Stimulated activated naive B cell treated with anti-CD40 and anti-IgM and Interleukin-4, amounts not matched to agents 10 μg/mL and 1 μg/mL and 100 μg/mL, for 72 hours (primary cell): ENCODE data around the gene TRABD2A.
"Not testable (repeated sequence)": the region's sequence is repeated elsewhere in the genome, so short reads cannot be mapped to it uniquely, and the experiment has no call there.

Source experiments
- ATAC-seq, 2 donors: fragments of 150-1000 bp; cut with Tn5 transposase; replicated peaks; 2 replicates each; pipeline ENCODE4 v1.10.0; 2021; ENCODE audit warnings: moderate library complexity in 1 of 2
- DNase-seq: peaks from one replicate; pipeline ENCODE4 v3.0.0; 2021
- H3K27ac Mint-ChIP-seq: one replicate; pipeline ENCODE4 v1.8.0; 2022; ENCODE audit warnings: mild to moderate bottlenecking, mixed read lengths
- H3K27me3 Mint-ChIP-seq, 2 donors: one replicate each; pipeline ENCODE4 v1.8.0; 2022; ENCODE audit warnings: mixed read lengths in 2 of 2
- H3K36me3 Mint-ChIP-seq, 2 donors: one replicate each; pipeline ENCODE4 v1.8.0; 2022; ENCODE audit warnings: mixed read lengths in 2 of 2, mild to moderate bottlenecking in 1 of 2
- H3K4me1 Mint-ChIP-seq, 2 donors: one replicate each; pipeline ENCODE4 v1.8.0; 2022; ENCODE audit warnings: mixed read lengths in 2 of 2, mild to moderate bottlenecking in 1 of 2
- H3K4me3 Mint-ChIP-seq, 2 donors: one replicate each; pipeline ENCODE4 v1.8.0; 2022; ENCODE audit warnings: mild to moderate bottlenecking in 2 of 2, mixed read lengths in 2 of 2, moderate library complexity in 1 of 2
- H3K9me3 Mint-ChIP-seq, 2 donors: one replicate each; pipeline ENCODE4 v1.8.0; 2022; ENCODE audit warnings: mixed read lengths in 2 of 2, mild to moderate bottlenecking in 1 of 2

The TRABD2A gene

GRCh38 chr2:84792856-84793522 is 87.9 kb downstream of the TRABD2A start:
- no peak overlapping the region for H3K27ac Mint-ChIP-seq
- no peak overlapping the region for H3K4me3 Mint-ChIP-seq
- peaks cover 3 to 4% of the 10 kb centered on the region in 2 donors for H3K9me3 Mint-ChIP-seq
- no peak for ATAC-seq
- no peaks in the 10 kb centered on the region for H3K4me1 Mint-ChIP-seq
- H3K27me3 Mint-ChIP-seq = no peaks in the 10 kb centered on the region
- no peak for DNase-seq
- H3K36me3 Mint-ChIP-seq = no peaks in the 10 kb centered on the region

GRCh38 chr2:84788498-84788897 is 92.4 kb downstream of the TRABD2A start:
- Mint-ChIP-seq H3K4me1 (peaks cover 3 to 8% of the 10 kb centered on the region in 2 donors), H3K9me3 (peaks cover 3 to 5% of the 10 kb centered on the region in 2 donors), H3K27ac (no peak overlapping the region), H3K36me3 (no peaks in the 10 kb centered on the region), H3K4me3 (no peak overlapping the region), H3K27me3 (no peaks in the 10 kb centered on the region)
- DNase-seq = no peak
- no peak for ATAC-seq

GRCh38 chr2:84788027-84788426 is 92.9 kb downstream of the TRABD2A start:
- Mint-ChIP-seq H3K27ac (no peak overlapping the region), H3K27me3 (no peaks in the 10 kb centered on the region), H3K9me3 (peaks cover 3 to 5% of the 10 kb centered on the region in 2 donors), H3K4me1 (peaks cover 4 to 13% of the 10 kb centered on the region in 2 donors), H3K4me3 (no peak overlapping the region), H3K36me3 (no peaks in the 10 kb centered on the region)
- DNase-seq = no peak
- no peak for ATAC-seq

- Mint-ChIP-seq H3K27ac (no peak overlapping the region), H3K36me3 (no peaks in the 10 kb centered on the region), H3K9me3 (peaks cover 0 to 1% of the 10 kb centered on the region in 2 donors), H3K4me3 (no peak overlapping the region), H3K4me1 (peaks cover 10 to 26% of the 10 kb centered on the region in 2 donors), H3K27me3 (no peaks in the 10 kb centered on the region)
- DNase-seq (no peak), ATAC-seq (no peak)
These were observed 94.3 kb downstream of the TRABD2A start for GRCh38 chr2:84786601-84787000.

GRCh38 chr2:84785950-84786349 is 94.9 kb downstream of the TRABD2A start:
- Mint-ChIP-seq H3K36me3 (no peaks in the 10 kb centered on the region), H3K9me3 (peaks cover 0 to 1% of the 10 kb centered on the region in 2 donors), H3K4me1 (peaks cover 12 to 26% of the 10 kb centered on the region in 2 donors)

GRCh38 chr2:84782717-84783442 is 98.0 kb downstream of the TRABD2A start:
- peaks cover 0 to 4% of the 10 kb centered on the region in 2 donors for H3K9me3 Mint-ChIP-seq
- H3K4me3 Mint-ChIP-seq = no peak overlapping the region
- H3K27me3 Mint-ChIP-seq = no peaks in the 10 kb centered on the region
- ATAC-seq = no peak
- no peak overlapping the region for H3K27ac Mint-ChIP-seq
- H3K4me1 Mint-ChIP-seq = peaks cover 26 to 51% of the 10 kb centered on the region in 2 donors
- H3K36me3 Mint-ChIP-seq = no peaks in the 10 kb centered on the region
- DNase-seq = no peak

More at GRCh38 chr2:84785950-84786349, 94.9 kb downstream of the TRABD2A start:
- no peak overlapping the region for H3K4me3 Mint-ChIP-seq
- no peak overlapping the region for H3K27ac Mint-ChIP-seq
- DNase-seq (no peak), ATAC-seq (no peak)
- no peaks in the 10 kb centered on the region for H3K27me3 Mint-ChIP-seq

- H3K9me3 Mint-ChIP-seq = peaks cover 0 to 5% of the 10 kb centered on the region in 2 donors
- peak overlapping the region; percentile 83 for H3K27ac Mint-ChIP-seq
- no peak overlapping the region for H3K4me3 Mint-ChIP-seq
- no peaks in the 10 kb centered on the region for H3K36me3 Mint-ChIP-seq
- DNase-seq = peak; percentile 26
- ATAC-seq = peak; percentile 99
- H3K4me1 Mint-ChIP-seq = peaks cover 26 to 51% of the 10 kb centered on the region in 2 donors
- H3K27me3 Mint-ChIP-seq = no peaks in the 10 kb centered on the region
These were observed 98.8 kb downstream of the TRABD2A start for GRCh38 chr2:84781942-84782716.

- Mint-ChIP-seq H3K4me1 (peaks cover 25 to 50% of the 10 kb centered on the region in 2 donors), H3K27ac (no peak overlapping the region), H3K36me3 (peaks cover 0 to 2% of the 10 kb centered on the region in 2 donors), H3K9me3 (peaks cover 10 to 12% of the 10 kb centered on the region in 2 donors), H3K4me3 (no peak overlapping the region), H3K27me3 (no peaks in the 10 kb centered on the region)
- DNase-seq = no peak
- ATAC-seq = no peak
These were observed 101.1 kb downstream of the TRABD2A start for GRCh38 chr2:84779781-84780180.

- Mint-ChIP-seq H3K4me1 (peaks cover 23 to 45% of the 10 kb centered on the region in 2 donors), H3K27ac (no peak overlapping the region), H3K9me3 (peaks cover 17 to 18% of the 10 kb centered on the region in 2 donors), H3K27me3 (no peaks in the 10 kb centered on the region), H3K36me3 (peaks cover 0 to 6% of the 10 kb centered on the region in 2 donors), H3K4me3 (no peak overlapping the region)
- ATAC-seq (no peak), DNase-seq (no peak)
These were observed 101.8 kb downstream of the TRABD2A start for GRCh38 chr2:84778911-84779690.

GRCh38 chr2:84776011-84776410 is 104.9 kb downstream of the TRABD2A start:
- ATAC-seq (no peak), DNase-seq (no peak)
- no peak overlapping the region for H3K27ac Mint-ChIP-seq
- no peaks in the 10 kb centered on the region for H3K27me3 Mint-ChIP-seq
- H3K4me3 Mint-ChIP-seq = no peak overlapping the region
- peaks cover 4 to 6% of the 10 kb centered on the region in 2 donors for H3K36me3 Mint-ChIP-seq
- H3K9me3 Mint-ChIP-seq = peaks cover 30 to 32% of the 10 kb centered on the region in 2 donors
- H3K4me1 Mint-ChIP-seq = peaks cover 14 to 25% of the 10 kb centered on the region in 2 donors

GRCh38 chr2:84773562-84773961 is 107.3 kb downstream of the TRABD2A start:
- not testable (repeated sequence) for ATAC-seq, H3K36me3 Mint-ChIP-seq, H3K4me1 Mint-ChIP-seq, H3K4me3 Mint-ChIP-seq, H3K27me3 Mint-ChIP-seq, H3K27ac Mint-ChIP-seq, DNase-seq
- H3K9me3 Mint-ChIP-seq = peaks cover 31 to 33% of the 10 kb centered on the region in 2 donors
